GM12874 (cell line): Measurements from ENCODE around the gene PIP4P1.

ENCODE experiments used
- CTCF ChIP-seq: IDR thresholded peaks from 2 replicates; pipeline ENCODE4 v1.5.1; 2011; ENCODE audit warnings: low read depth, mild to moderate bottlenecking, control low read depth, low read length, moderate library complexity; ENCODE audit not compliant: insufficient read depth

The PIP4P1 gene

GRCh38 chr14:20461225-20462141 lies at the start of gene PIP4P1:
PIP4P1 (minus strand) TSS chr14:20461434; CDS start chr14:20461325, 109 bp downstream.
- no peak for TF ChIP-seq CTCF

- no peak for TF ChIP-seq CTCF
These were observed 47.1 kb upstream of the PIP4P1 start for GRCh38 chr14:20508367-20508766.

- no peak for TF ChIP-seq CTCF
These were observed 42.7 kb upstream of the PIP4P1 start for GRCh38 chr14:20503898-20504297.

GRCh38 chr14:20501346-20501745 lies 40.1 kb upstream of the PIP4P1 start:
- no peak for TF ChIP-seq CTCF

- no peak for TF ChIP-seq CTCF
These were observed 38.6 kb upstream of the PIP4P1 start for GRCh38 chr14:20499881-20500280.

GRCh38 chr14:20499108-20499507 lies 37.9 kb upstream of the PIP4P1 start:
- TF ChIP-seq CTCF: no peak

- TF ChIP-seq CTCF: no peak
These were observed 37.4 kb upstream of the PIP4P1 start for GRCh38 chr14:20498622-20499021.
